Neural cell (in vitro differentiated cells): ENCODE results near the gene JHY. TPM values are rescaled to one million over a fixed set of nuclear protein-coding genes. Genes with fewer than 3 reads are reported as not detected.

ENCODE experiments used
- H2AFZ ChIP-seq: fragments of 200-600, 300-800 bp; sonication (generic), shearing (Covaris generic); 2 replicates; pipeline ENCODE4 v1.6.0; 2014; ENCODE audit warnings: low read depth, mild to moderate bottlenecking, antibody characterized with exemption, low read length, moderate library complexity
- H3F3A ChIP-seq: fragments of 200-600 bp; shearing (Covaris generic); 2 replicates; pipeline ENCODE4 v1.6.1; 2016; ENCODE audit warnings: mild to moderate bottlenecking, moderate library complexity, mixed read lengths, antibody characterized with exemption, low read length; ENCODE audit not compliant: insufficient read depth, poor library complexity, severe bottlenecking
- H3K27ac ChIP-seq: fragments of 200-600, 300-800 bp; sonication (generic), shearing (Covaris generic); 2 replicates; pipeline ENCODE4 v1.5.1; 2014; ENCODE audit warnings: mild to moderate bottlenecking, low read length, moderate library complexity
- H3K27me3 ChIP-seq: fragments of 300-800, 200-600 bp; sonication (generic), shearing (Covaris generic); 2 replicates; pipeline ENCODE4 v1.6.0; 2014; ENCODE audit warnings: mild to moderate bottlenecking, low read depth, low read length, moderate library complexity; ENCODE audit not compliant: insufficient read depth
- H3K36me3 ChIP-seq: fragments of 300-800, 200-600 bp; sonication (generic), shearing (Covaris generic); 2 replicates; pipeline ENCODE4 v1.5.1; 2014; ENCODE audit warnings: mild to moderate bottlenecking, antibody characterized with exemption, low read length, moderate library complexity; ENCODE audit not compliant: insufficient read depth
- H3K4me2 ChIP-seq: fragments of 300-800, 200-600 bp; sonication (generic), shearing (Covaris generic); 2 replicates; pipeline ENCODE4 v1.6.0; 2014; ENCODE audit warnings: mild to moderate bottlenecking, low read length
- H3K4me3 ChIP-seq: fragments of 300-800, 200-600 bp; sonication (generic), shearing (Covaris generic); 2 replicates; pipeline ENCODE4 v1.5.1; 2014; ENCODE audit warnings: mild to moderate bottlenecking, low read length, moderate library complexity
- H3K79me2 ChIP-seq: fragments of 200-600 bp; shearing (Covaris generic); replicated peaks from 2 replicates; pipeline ENCODE4 v1.6.0; 2014; ENCODE audit warnings: mild to moderate bottlenecking, low read length, moderate library complexity; ENCODE audit not compliant: insufficient read depth
- H3K9ac ChIP-seq: fragments of 300-800, 200-600 bp; sonication (generic), shearing (Covaris generic); 2 replicates; pipeline ENCODE4 v1.6.1; 2016; ENCODE audit warnings: mild to moderate bottlenecking, low read length, mixed read lengths
- H3K9me2 ChIP-seq: fragments of 200-600 bp; shearing (Covaris generic); 2 replicates; pipeline ENCODE4 v1.6.1; 2016; ENCODE audit warnings: mild to moderate bottlenecking, low read length, mixed read lengths; ENCODE audit not compliant: insufficient read depth
- H3K9me3 ChIP-seq: fragments of 200-600, 300-800 bp; sonication (generic), shearing (Covaris generic); 2 replicates; pipeline ENCODE4 v1.6.1; 2016; ENCODE audit warnings: mild to moderate bottlenecking, mixed run types, low read length, moderate library complexity, mixed read lengths
- H4K20me1 ChIP-seq: fragments of 200-600 bp; shearing (Covaris generic); 2 replicates; pipeline ENCODE4 v1.6.1; 2016; ENCODE audit warnings: mild to moderate bottlenecking, mixed run types; ENCODE audit not compliant: insufficient read depth
- EP300 ChIP-seq: fragments of 450-650 bp; conservative IDR thresholded peaks from 2 replicates; pipeline ENCODE4 v1.6.1; 2014; ENCODE audit warnings: antibody characterized with exemption, mild to moderate bottlenecking, moderate library complexity; ENCODE audit not compliant: poor library complexity, severe bottlenecking
- EZH2 ChIP-seq: fragments of 200-600, 300-800 bp; shearing (Covaris generic), sonication (generic); IDR thresholded peaks from 2 replicates; pipeline ENCODE4 v1.6.1; 2014; ENCODE audit warnings: antibody characterized with exemption, low read length, borderline replicate concordance, mild to moderate bottlenecking; ENCODE audit not compliant: insufficient read depth, poor library complexity, severe bottlenecking
- MXI1 ChIP-seq: fragments of 450-650 bp; conservative IDR thresholded peaks from 2 replicates; pipeline ENCODE4 v1.6.1; 2014; ENCODE audit warnings: antibody characterized with exemption, mild to moderate bottlenecking; ENCODE audit not compliant: poor library complexity, severe bottlenecking
- POLR2AphosphoS5 ChIP-seq: IDR thresholded peaks from 2 replicates; pipeline ENCODE4 v1.6.1; 2012
- RAD21 ChIP-seq: fragments of 450-650 bp; conservative IDR thresholded peaks from 2 replicates; pipeline ENCODE4 v1.6.1; 2014; ENCODE audit warnings: antibody characterized with exemption, mild to moderate bottlenecking, moderate library complexity
- REST ChIP-seq: IDR thresholded peaks from 2 replicates; pipeline ENCODE4 v1.6.1; 2012; ENCODE audit warnings: borderline replicate concordance
- SMC3 ChIP-seq: fragments of 450-650 bp; conservative IDR thresholded peaks from 2 replicates; pipeline ENCODE4 v1.6.1; 2014; ENCODE audit warnings: antibody characterized with exemption, mild to moderate bottlenecking, moderate library complexity; ENCODE audit not compliant: poor library complexity
- TAF1 ChIP-seq: IDR thresholded peaks from 2 replicates; pipeline ENCODE4 v1.6.1; 2012; ENCODE audit warnings: low read depth
- polyA plus RNA-seq: library from polyadenylated mRNA; depleted of rRNA; stranded (reverse); fragments of >200 nt; gene quantifications from 2 replicates; pipeline ENCODE4 v1.2.3, GENCODE V29; 2014
- TF ChIP-seq, protein P1 (sequence below): fragments of 450-650 bp; IDR thresholded peaks from 2 replicates; pipeline ENCODE4 v1.5.1; 2014; ENCODE audit warnings: antibody characterized with exemption, mild to moderate bottlenecking, moderate library complexity; ENCODE audit not compliant: poor library complexity, severe bottlenecking

The JHY gene
- polyA plus RNA-seq, 1 donor from 2014 or later: 0.37 TPM

GRCh38 chr11:122917311-122917710, 34.8 kb downstream of the JHY start:
- Histone ChIP-seq H3K4me3 (no peak overlapping the region), H3K4me2 (no peak overlapping the region), H3K9me3 (no peaks in the 10 kb centered on the region), H3K9me2 (no peaks in the 10 kb centered on the region), H3F3A (no peaks in the 10 kb centered on the region), H4K20me1 (no peaks in the 10 kb centered on the region), H3K36me3 (no peaks in the 10 kb centered on the region), H3K27me3 (no peaks in the 10 kb centered on the region), H3K79me2 (no peaks in the 10 kb centered on the region), H3K27ac (no peak overlapping the region), H3K9ac (no peak overlapping the region), H2AFZ (no peak overlapping the region)
- no peak for TF ChIP-seq TAF1
- no peak for TF ChIP-seq REST
- no peak for TF ChIP-seq POLR2AphosphoS5
- no peak for TF ChIP-seq MXI1

DNA sequence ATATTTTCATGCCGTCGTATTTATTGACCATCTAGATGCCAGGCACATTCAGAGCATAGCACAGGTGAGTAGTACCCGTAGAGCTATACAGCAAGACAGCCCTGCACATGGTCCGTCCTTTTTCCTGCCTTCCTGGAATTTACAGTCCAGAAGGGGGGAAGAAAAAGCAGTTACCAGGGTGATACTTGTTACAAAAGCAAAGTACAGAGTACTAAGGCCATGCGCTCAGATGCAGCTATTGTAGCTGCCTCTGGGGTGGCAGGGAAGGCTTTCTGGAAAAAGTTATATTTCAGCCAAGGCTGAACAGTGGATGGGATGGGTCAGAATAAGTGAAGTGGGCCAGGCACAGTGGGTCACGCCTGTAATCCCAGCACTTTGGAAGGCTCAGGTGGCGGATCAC, 36.2 kb downstream of the JHY start:
- no peaks in the 10 kb centered on the region for H3F3A ChIP-seq
- H3K9ac ChIP-seq: no peak overlapping the region
- H3K9me2 ChIP-seq: no peaks in the 10 kb centered on the region
- TF ChIP-seq, protein P1, sequence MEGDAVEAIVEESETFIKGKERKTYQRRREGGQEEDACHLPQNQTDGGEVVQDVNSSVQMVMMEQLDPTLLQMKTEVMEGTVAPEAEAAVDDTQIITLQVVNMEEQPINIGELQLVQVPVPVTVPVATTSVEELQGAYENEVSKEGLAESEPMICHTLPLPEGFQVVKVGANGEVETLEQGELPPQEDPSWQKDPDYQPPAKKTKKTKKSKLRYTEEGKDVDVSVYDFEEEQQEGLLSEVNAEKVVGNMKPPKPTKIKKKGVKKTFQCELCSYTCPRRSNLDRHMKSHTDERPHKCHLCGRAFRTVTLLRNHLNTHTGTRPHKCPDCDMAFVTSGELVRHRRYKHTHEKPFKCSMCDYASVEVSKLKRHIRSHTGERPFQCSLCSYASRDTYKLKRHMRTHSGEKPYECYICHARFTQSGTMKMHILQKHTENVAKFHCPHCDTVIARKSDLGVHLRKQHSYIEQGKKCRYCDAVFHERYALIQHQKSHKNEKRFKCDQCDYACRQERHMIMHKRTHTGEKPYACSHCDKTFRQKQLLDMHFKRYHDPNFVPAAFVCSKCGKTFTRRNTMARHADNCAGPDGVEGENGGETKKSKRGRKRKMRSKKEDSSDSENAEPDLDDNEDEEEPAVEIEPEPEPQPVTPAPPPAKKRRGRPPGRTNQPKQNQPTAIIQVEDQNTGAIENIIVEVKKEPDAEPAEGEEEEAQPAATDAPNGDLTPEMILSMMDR: no peak
- no peak overlapping the region for H3K27ac ChIP-seq
- no peak overlapping the region for H3K4me3 ChIP-seq
- no peaks in the 10 kb centered on the region for H3K79me2 ChIP-seq
- H3K4me2 ChIP-seq: no peak overlapping the region
- H3K9me3 ChIP-seq: no peaks in the 10 kb centered on the region
- H3K27me3 ChIP-seq: no peaks in the 10 kb centered on the region
- no peaks in the 10 kb centered on the region for H3K36me3 ChIP-seq
- no peak overlapping the region for H2AFZ ChIP-seq
- H4K20me1 ChIP-seq: no peaks in the 10 kb centered on the region

DNA sequence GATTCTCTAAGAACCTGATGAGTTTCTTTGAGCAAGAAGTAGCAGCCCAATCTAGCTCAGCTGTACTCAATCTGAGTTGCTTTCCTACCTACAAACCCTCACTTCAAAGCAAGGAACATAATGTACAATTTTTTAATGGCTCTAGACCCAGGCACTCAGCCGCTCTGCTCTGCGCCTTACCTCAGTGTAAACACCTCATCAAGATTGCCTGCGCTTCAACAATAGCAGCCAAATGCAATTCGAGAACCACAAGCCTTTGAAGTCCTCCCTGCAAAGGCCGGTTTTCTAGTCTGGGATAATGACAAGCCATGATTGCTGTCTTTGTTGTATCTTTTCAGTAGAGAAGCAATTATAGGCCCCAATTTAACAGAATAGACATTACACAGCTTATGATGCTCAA, 38.0 kb downstream of the JHY start:
- TF ChIP-seq EP300 (no peak), TAF1 (no peak), EZH2 (no peak), SMC3 (no peak), RAD21 (no peak), MXI1 (no peak), POLR2AphosphoS5 (no peak), REST (no peak)
- TF ChIP-seq, protein P1: no peak
- no peak overlapping the region for H3K9ac ChIP-seq
- H3K9me3 ChIP-seq: no peaks in the 10 kb centered on the region

More for the DNA sequence above, 38.0 kb downstream of the JHY start:
- Histone ChIP-seq H3K9me2 (no peaks in the 10 kb centered on the region), H3F3A (no peaks in the 10 kb centered on the region), H3K4me3 (no peak overlapping the region), H3K27me3 (no peaks in the 10 kb centered on the region), H3K36me3 (no peaks in the 10 kb centered on the region), H2AFZ (no peak overlapping the region), H3K27ac (no peak overlapping the region), H3K79me2 (no peaks in the 10 kb centered on the region), H4K20me1 (no peaks in the 10 kb centered on the region), H3K4me2 (no peak overlapping the region)
